GM10248 (cell line): Measurements from ENCODE around the gene PLCD1.
"Not testable (repeated sequence)": the region's sequence is repeated elsewhere in the genome, so short reads cannot be mapped to it uniquely, and the experiment has no call there.

ENCODE experiments used
- CTCF ChIA-PET: fragments of 300-600 bp; sonication (Branson Sonifier 250); formaldehyde crosslinking; extraction: SDS; loops from one replicate; lab custom pipeline; 2021; ENCODE audit warnings: antibody characterized with exemption; lab: Yijun Ruan, JAX
- POLR2A ChIA-PET: fragments of 350-650 bp; sonication (Branson Sonifier 250); formaldehyde crosslinking; extraction: SDS; loops from one replicate; lab custom pipeline; 2020; ENCODE audit warnings: antibody characterized with exemption; lab: Yijun Ruan, JAX
- DNase-seq: peaks from one replicate; pipeline ENCODE4 v3.0.0; 2012; ENCODE audit errors: extremely low spot score
- CTCF ChIP-seq: IDR thresholded peaks from 2 replicates; pipeline ENCODE4 v1.5.1; 2012; ENCODE audit warnings: mild to moderate bottlenecking, low read depth; ENCODE audit errors: extremely low read depth, missing control alignments, control extremely low read depth

PLCD1 gene

GRCh38 chr3:38029400-38030125 is at the start of gene PLCD1:
PLCD1 (minus strand) TSS chr3:38029642; CDS start chr3:38029539, 103 bp downstream.
- DNase-seq: no peak
- POLR2A ChIA-PET: no interaction called here
- TF ChIP-seq CTCF: no peak
- CTCF ChIA-PET: interaction anchor here (1.0 kb wide), 1 partner anchor 12 kb away, joined by 3 read pairs; no protein-coding TSS in a partner anchor

GRCh38 chr3:38077073-38077472 is 47.6 kb upstream of the PLCD1 start:
- DNase-seq, POLR2A ChIA-PET, CTCF ChIA-PET: not testable (repeated sequence)

GRCh38 chr3:38070013-38070412 is 40.6 kb upstream of the PLCD1 start:
- TF ChIP-seq CTCF: no peak
- ChIA-PET CTCF (no interaction called here), POLR2A (no interaction called here)
- DNase-seq: no peak

- POLR2A ChIA-PET: no interaction called here
- CTCF ChIA-PET: no interaction called here
- DNase-seq: no peak
- TF ChIP-seq CTCF: no peak
Measured at GRCh38 chr3:38067508-38068233, 38.2 kb upstream of the PLCD1 start.

GRCh38 chr3:38064453-38064852 is 35.0 kb upstream of the PLCD1 start:
- POLR2A ChIA-PET, CTCF ChIA-PET, DNase-seq: not testable (repeated sequence)

- no peak for DNase-seq
- no peak for TF ChIP-seq CTCF
- ChIA-PET POLR2A (interaction anchor here (1.4 kb wide), 1 partner anchor 74 kb away, joined by 4 read pairs; the partner anchor contains the start of gene ACAA1), CTCF (interaction anchor here (1.1 to 1.6 kb wide), 2 partner anchors 11 to 23 kb away, joined by 4 to 5 read pairs; no protein-coding TSS in a partner anchor)
Measured at GRCh38 chr3:38062809-38063208, 33.4 kb upstream of the PLCD1 start.

- ChIA-PET POLR2A (no interaction called here), CTCF (no interaction called here)
- no peak for TF ChIP-seq CTCF
- no peak for DNase-seq
Measured at GRCh38 chr3:38059591-38059990, 30.1 kb upstream of the PLCD1 start.
